Activated naive CD8-positive, alpha-beta T cell treated with anti-CD3 and anti-CD28 coated beads, Interleukin-2, amount 50 U/mL, for 24 hours (primary cell): ENCODE results near the gene MOGAT3.
A peak's percentile ranks its signal among the peaks of the same experiment; 100 is the strongest.

Experiments used
- ATAC-seq: fragments of 150-1000 bp; cut with Tn5 transposase; one replicate; pipeline ENCODE4 v1.10.0; 2021
- DNase-seq: peaks from one replicate; pipeline ENCODE4 v3.0.0; 2021
- H3K27ac Mint-ChIP-seq: one replicate; pipeline ENCODE4 v1.8.0; 2021; ENCODE audit warnings: mild to moderate bottlenecking, mixed read lengths
- H3K27me3 Mint-ChIP-seq: one replicate; pipeline ENCODE4 v1.8.0; 2021; ENCODE audit warnings: mixed read lengths
- H3K36me3 Mint-ChIP-seq: one replicate; pipeline ENCODE4 v1.8.0; 2021; ENCODE audit warnings: low read depth, mixed read lengths
- H3K4me1 Mint-ChIP-seq: one replicate; pipeline ENCODE4 v1.8.0; 2021; ENCODE audit warnings: mixed read lengths
- H3K4me3 Mint-ChIP-seq: one replicate; pipeline ENCODE4 v1.8.0; 2021; ENCODE audit warnings: mild to moderate bottlenecking, moderate library complexity, mixed read lengths
- H3K9me3 Mint-ChIP-seq: one replicate; pipeline ENCODE4 v1.8.0; 2021; ENCODE audit warnings: mixed read lengths

Gene MOGAT3

GRCh38 chr7:101175664-101176063 lies 25.2 kb downstream of the MOGAT3 start:
- Mint-ChIP-seq H3K36me3 (no peaks in the 10 kb centered on the region), H3K4me3 (no peak overlapping the region), H3K4me1 (peaks cover 32% of the 10 kb centered on the region), H3K9me3 (no peaks in the 10 kb centered on the region), H3K27me3 (peaks cover 80% of the 10 kb centered on the region), H3K27ac (no peak overlapping the region)
- no peak for ATAC-seq
- DNase-seq: no peak

- ATAC-seq (peak; percentile 11), DNase-seq (no peak)
- H3K27me3 Mint-ChIP-seq: peaks cover 87% of the 10 kb centered on the region
- no peaks in the 10 kb centered on the region for H3K36me3 Mint-ChIP-seq
- no peaks in the 10 kb centered on the region for H3K9me3 Mint-ChIP-seq
- peaks cover 41% of the 10 kb centered on the region for H3K4me1 Mint-ChIP-seq
- no peak overlapping the region for H3K27ac Mint-ChIP-seq
- H3K4me3 Mint-ChIP-seq: peak overlapping the region; percentile 17
Observed at GRCh38 chr7:101174322-101174854, 26.4 kb downstream of the MOGAT3 start.

GRCh38 chr7:101173752-101174244 lies 27.0 kb downstream of the MOGAT3 start:
- Mint-ChIP-seq H3K36me3 (peaks cover 2% of the 10 kb centered on the region), H3K4me3 (peak overlapping the region; percentile 17), H3K4me1 (peaks cover 44% of the 10 kb centered on the region), H3K27ac (no peak overlapping the region), H3K9me3 (no peaks in the 10 kb centered on the region), H3K27me3 (peaks cover 87% of the 10 kb centered on the region)
- peak; percentile 75 for DNase-seq
- ATAC-seq: peak; percentile 53

GRCh38 chr7:101172854-101173751 lies 27.7 kb downstream of the MOGAT3 start:
- Mint-ChIP-seq H3K9me3 (no peaks in the 10 kb centered on the region), H3K4me1 (peaks cover 51% of the 10 kb centered on the region), H3K27ac (no peak overlapping the region), H3K36me3 (peaks cover 2% of the 10 kb centered on the region), H3K27me3 (peaks cover 88% of the 10 kb centered on the region), H3K4me3 (peak overlapping the region; percentile 17)
- DNase-seq (peak; percentile 31), ATAC-seq (peak; percentile 41)

- Mint-ChIP-seq H3K4me1 (peaks cover 56% of the 10 kb centered on the region), H3K9me3 (no peaks in the 10 kb centered on the region), H3K27ac (no peak overlapping the region), H3K27me3 (peaks cover 88% of the 10 kb centered on the region), H3K4me3 (no peak overlapping the region), H3K36me3 (peaks cover 2% of the 10 kb centered on the region)
- DNase-seq: no peak
- ATAC-seq: no peak
Observed at GRCh38 chr7:101172005-101172853, 28.6 kb downstream of the MOGAT3 start.

DNA sequence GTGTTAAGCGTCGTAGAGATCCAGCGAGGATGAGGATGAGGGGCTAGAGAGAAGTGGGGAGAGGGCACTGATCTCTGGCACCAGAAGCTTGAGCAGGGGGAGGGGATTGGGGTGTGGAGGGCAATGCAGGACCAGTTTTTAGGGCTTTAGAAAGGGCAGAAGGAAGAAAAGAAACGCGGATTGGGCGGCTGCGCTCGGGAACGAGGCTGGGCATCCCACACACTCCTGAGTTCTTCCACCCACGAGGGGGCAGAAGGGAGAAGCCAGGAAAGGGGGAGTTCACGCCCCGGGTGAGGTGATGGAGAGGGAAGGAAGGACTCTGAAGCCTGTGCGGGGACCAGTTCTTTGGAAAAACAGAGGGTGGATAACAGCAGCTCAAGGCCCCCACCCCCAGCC lies 29.4 kb downstream of the MOGAT3 start:
- H3K36me3 Mint-ChIP-seq: peaks cover 2% of the 10 kb centered on the region
- no peak overlapping the region for H3K4me3 Mint-ChIP-seq
- H3K4me1 Mint-ChIP-seq: peaks cover 61% of the 10 kb centered on the region
- peaks cover 86% of the 10 kb centered on the region for H3K27me3 Mint-ChIP-seq
- no peaks in the 10 kb centered on the region for H3K9me3 Mint-ChIP-seq
- ATAC-seq (no peak), DNase-seq (no peak)
- H3K27ac Mint-ChIP-seq: no peak overlapping the region

DNA sequence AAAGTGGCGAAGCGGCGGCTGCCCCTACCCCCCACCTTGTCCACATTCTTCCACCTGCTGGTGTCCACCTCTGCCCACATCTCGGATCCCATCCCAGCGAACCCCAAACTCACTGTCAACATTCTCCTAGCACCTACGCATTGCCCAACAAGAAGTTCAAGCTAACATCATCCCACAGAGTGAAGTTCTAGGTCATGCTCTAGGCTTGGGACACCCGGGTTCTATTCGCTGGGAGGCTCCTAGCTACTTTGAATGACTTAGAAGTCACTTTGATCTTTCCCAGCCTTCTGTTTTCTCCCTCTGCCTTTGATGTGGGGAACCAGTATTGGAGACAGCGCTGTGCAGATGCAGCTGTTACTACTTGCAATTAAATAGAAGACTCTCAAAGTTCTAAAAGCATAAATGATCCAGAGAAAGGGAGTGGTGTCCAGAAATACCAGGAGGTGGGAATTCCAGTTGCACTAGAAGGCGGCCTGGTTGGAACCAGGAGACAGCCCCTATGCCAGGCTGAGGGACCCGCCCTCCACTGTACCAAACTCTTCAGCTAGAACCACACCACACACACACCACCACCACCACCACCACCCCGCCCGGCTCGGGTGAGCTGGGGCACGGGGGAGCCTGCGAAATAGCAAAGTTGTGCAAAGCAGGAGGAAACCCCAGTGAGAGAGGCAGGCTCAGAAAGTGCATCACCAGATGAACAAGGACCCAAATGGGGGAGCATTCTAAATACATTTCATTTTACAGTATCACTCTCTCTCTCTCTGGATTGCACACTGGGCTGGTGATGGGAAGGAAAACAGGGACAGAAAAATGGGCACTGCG lies 30.0 kb downstream of the MOGAT3 start:
- Mint-ChIP-seq H3K27me3 (peaks cover 86% of the 10 kb centered on the region), H3K4me1 (peaks cover 67% of the 10 kb centered on the region), H3K4me3 (no peak overlapping the region), H3K9me3 (no peaks in the 10 kb centered on the region), H3K27ac (no peak overlapping the region), H3K36me3 (peaks cover 2% of the 10 kb centered on the region)
- DNase-seq (no peak), ATAC-seq (no peak)

GRCh38 chr7:101169838-101170551 lies 30.8 kb downstream of the MOGAT3 start:
- Mint-ChIP-seq H3K4me3 (peak overlapping the region; percentile 40), H3K27ac (no peak overlapping the region), H3K36me3 (peaks cover 2% of the 10 kb centered on the region), H3K9me3 (no peaks in the 10 kb centered on the region), H3K4me1 (peaks cover 75% of the 10 kb centered on the region), H3K27me3 (peaks cover 86% of the 10 kb centered on the region)
- DNase-seq: peak; percentile 90
- peak; percentile 22 for ATAC-seq

- H3K27me3 Mint-ChIP-seq: peaks cover 83% of the 10 kb centered on the region
- H3K4me1 Mint-ChIP-seq: peaks cover 79% of the 10 kb centered on the region
- no peak for ATAC-seq
- peaks cover 2% of the 10 kb centered on the region for H3K36me3 Mint-ChIP-seq
- H3K4me3 Mint-ChIP-seq: peak overlapping the region; percentile 40
- no peaks in the 10 kb centered on the region for H3K9me3 Mint-ChIP-seq
- H3K27ac Mint-ChIP-seq: no peak overlapping the region
- no peak for DNase-seq
Observed at GRCh38 chr7:101169110-101169837, 31.6 kb downstream of the MOGAT3 start.

DNA sequence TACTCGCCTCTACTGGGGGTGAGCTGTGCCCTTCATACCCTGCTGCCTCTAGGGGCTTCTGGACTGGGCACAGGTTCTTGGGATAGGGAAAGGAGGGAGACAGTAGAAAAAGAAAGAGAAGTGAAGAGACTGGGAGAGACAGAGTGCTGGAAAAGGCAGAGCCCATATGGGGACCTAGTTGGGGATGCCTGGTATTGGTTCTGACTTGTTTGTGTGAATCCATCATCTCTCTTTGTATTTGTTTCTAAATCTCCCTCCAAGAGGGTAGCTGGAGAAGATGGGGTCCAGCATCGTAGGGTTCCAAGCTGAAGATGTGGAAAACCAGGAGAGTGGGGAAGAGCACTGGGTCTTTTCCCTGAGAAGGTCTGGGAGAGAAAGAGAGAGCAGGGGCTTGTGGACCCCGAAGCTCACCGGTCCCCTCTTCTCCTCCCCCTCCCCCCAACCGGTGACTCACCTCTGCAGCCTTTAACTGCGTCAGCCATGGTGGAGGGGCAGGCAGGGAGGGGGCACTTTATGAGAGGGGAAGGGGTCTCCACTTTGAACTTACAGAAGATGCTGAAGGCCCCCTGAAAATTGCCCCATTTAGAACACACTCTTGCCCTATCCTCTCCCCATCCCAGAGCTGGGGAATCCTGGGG lies 32.3 kb downstream of the MOGAT3 start:
- Mint-ChIP-seq H3K4me3 (no peak overlapping the region), H3K27ac (no peak overlapping the region), H3K27me3 (peaks cover 78% of the 10 kb centered on the region), H3K36me3 (peaks cover 2% of the 10 kb centered on the region), H3K4me1 (peaks cover 74% of the 10 kb centered on the region), H3K9me3 (no peaks in the 10 kb centered on the region)
- ATAC-seq (no peak), DNase-seq (no peak)

DNA sequence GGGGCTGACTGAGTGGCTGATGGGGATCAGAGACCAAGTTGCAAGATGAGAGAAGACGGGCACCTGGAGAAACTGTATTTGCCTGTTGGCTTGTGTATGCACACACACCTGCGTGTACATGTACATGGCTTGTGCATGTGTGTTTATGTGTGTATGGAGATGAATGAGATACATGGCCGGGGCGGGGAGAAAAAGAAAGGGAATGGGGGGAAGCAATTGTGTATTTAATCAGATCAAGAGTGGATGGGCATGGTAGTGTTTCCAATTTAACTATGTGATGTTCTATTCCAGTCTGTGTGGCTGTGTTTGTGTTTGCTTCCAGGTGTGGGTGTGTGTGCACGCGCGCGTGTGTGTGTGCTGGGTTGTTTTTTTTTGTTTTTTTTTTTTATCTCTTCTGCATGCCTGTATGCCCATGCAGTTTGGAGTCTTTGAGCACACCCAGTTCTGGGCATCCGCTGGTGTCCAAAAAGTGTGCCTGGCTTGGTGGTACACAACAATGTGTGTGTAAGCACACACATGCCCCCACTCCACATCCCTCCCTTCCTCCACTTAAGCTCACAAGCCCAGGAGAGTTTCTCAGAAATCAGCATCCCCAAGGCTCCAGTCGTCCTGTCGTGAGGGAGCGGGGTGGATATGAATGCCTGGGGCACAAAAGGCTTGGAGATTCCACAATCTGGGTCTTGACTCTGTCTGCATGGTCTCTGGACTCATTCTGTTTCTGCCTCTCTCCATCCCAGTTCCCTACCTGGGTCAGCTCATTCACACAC lies 33.0 kb downstream of the MOGAT3 start:
- ATAC-seq: no peak
- H3K4me1 Mint-ChIP-seq: peaks cover 72% of the 10 kb centered on the region
- no peak for DNase-seq
- H3K9me3 Mint-ChIP-seq: no peaks in the 10 kb centered on the region
- peaks cover 74% of the 10 kb centered on the region for H3K27me3 Mint-ChIP-seq
- no peak overlapping the region for H3K4me3 Mint-ChIP-seq
- H3K27ac Mint-ChIP-seq: no peak overlapping the region
- H3K36me3 Mint-ChIP-seq: peaks cover 2% of the 10 kb centered on the region
